GM20431 (cell line): Measurements from ENCODE around the gene APEH.

Source experiments
- in situ Hi-C: fragments of 300-500 bp; cut with MseI, MboI; formaldehyde crosslinking; loops from one replicate; pipeline ENCODE4 v1.15.0; 2020; ENCODE audit warnings: low sequenced_read_pairs; ENCODE audit not compliant: unreplicated experiment

Gene APEH

DNA sequence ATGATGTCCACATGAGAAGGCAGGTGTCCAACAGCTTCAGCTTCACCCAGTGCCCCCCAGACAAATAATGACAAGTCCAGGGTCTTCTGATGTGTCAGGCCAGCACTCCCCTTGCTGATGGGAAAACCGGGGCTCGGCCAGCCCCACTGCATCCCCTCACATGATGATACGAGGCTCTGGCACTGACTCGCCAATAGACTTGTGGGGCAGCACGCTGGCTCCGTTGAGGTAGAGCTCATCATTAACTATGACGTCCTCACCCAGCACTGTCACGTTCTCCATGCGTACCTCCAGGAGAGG lies 47.4 kb downstream of the APEH start:
- in situ Hi-C loops, result no loop called here

DNA sequence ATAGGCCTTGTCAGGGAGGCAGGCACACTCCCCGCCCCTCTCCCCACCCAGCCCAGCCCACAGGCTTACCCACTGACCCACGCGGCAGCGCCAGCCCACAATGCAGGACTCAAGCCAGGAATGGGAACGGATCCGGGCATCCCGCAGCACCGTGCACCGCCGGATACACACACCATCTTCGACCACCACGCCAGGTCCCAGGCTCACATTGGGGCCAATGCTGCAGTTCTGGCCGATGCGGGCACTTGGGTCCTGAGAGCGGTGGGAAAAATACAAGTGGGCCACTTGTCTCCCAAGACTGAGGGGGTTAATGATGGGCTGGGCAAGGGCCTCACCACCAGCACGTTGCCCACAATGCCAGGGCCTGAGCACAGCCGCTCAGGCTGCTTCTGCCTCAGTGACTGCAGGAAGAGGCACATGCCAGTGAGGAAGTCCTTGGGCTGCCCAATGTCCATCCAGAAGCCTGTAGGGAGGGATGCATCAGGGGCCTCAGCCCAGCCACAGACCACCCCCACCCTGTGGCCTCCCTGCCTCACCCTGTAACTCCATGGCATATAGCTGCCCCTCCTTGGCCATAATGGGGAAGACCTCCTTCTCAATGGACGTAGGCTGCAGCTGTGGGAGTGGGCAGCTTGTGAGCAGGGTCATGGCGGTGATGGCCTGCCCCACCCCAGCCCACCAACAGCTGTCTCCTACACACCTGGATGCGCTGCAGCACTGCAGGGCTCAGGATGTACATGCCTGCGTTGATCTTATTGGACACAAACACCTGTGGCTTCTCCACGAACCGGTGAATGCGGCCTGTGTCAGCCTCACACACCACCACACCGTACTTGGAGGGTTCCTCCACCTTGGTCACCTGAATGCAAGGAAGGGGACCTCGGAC lies 48.0 kb downstream of the APEH start:
- in situ Hi-C loops, result no loop called here

DNA sequence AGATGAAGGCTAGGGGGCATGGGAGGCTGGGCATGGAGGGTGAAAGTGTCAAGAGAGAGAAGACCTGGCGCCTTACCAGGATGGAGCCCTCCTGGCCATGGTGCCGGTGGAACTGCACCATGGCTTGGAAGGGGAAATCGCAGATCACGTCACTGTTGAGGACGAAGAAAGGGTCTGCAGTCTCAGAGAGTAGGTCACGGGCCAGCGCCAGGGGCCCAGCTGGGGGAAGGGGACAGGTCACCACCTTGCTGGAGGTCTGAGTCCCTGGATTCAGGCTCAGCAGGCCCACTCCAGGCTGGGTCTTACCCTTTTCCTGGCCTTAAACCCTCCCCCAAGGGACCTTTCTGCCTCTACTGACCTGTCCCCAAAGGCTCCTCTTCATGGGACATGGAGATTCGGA lies 48.7 kb downstream of the APEH start:
- in situ Hi-C loops, result no loop called here

DNA sequence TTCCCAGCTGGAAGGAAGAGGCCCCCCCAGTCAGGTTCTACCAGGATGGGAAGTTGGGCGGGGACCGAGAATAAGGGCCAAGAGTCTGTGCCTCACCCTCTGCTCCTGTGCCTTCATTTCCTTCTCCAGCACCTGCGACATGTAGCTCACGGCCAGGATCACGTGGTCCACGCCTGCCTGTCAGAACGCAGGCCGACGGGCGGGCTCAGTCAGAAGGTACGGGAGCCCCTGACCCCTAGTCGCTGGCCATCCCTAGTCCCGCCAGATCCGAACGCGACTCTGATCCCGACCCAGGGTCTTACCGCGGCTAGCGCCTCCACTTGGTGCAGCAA lies 49.1 kb downstream of the APEH start:
- in situ Hi-C loops, result no loop called here

DNA sequence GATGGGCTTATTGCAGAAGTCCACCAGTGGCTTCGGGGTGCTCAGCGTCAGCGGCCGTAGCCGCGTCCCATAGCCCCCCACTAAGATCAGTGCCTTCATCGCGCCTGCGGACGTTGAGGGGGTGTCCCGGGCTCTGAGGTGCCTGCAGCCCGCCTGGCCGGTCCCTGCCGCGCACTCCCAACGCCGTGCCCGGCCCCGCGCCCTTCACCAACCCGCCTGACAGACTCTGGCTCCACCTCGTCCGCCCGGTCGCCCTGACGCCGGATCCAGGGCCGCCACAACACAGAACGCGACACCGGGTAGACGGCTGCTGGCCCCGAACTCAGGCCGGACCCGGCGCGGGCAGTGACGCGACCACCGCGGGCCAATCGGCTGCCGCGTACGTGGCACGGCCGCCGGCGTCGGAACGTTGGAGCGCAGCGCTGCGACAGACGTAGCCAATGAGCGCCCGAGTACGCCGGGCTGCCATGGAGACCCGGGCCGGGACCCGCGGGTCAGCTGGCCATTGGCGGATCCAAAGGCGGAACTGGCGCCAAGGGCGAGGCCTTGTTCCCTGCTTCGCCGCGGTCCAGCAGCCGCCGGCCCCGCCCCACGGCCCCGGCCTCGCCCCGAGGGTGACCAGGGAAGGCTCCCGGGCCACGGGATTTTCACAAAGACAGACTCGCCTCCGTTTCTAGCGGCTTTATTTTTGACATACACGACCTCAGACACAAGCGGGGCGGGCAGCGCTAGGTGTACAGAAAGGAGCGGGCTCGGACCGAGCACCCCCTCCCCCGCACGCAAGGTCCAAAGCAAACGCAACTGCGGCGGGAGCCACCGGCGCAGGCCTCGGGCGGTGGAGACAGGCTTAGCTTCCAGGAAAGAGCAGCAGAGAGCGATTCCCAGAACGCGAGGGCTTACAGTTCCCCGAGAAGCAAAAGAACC lies 49.7 kb downstream of the APEH start, which contains the start of gene GMPPB:
GMPPB (minus strand) TSS at position 324 of the 924 bp plus-strand sequence; CDS start at position 99, 225 bp downstream.
- in situ Hi-C loops, result no loop called here

DNA sequence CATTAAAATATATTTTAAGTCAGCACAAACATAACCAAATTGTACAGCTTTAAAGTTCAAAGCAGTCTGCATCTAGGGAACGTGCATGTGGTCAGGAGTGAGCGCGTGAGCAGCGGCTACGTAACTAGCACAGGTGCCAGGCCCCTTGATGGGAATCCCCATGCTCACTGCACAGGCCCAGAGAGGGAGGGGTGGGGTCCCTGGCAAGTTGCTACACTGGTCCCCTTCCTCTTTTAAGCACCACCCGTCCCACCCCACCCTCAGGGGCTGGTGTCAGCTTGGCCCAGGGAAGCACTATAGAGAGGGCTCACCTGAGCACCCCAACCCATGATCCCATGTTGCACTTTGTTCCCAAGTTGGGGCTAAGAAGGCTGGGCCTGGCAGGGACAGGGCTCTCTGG lies 50.4 kb downstream of the APEH start:
- in situ Hi-C loops, result no loop called here

DNA sequence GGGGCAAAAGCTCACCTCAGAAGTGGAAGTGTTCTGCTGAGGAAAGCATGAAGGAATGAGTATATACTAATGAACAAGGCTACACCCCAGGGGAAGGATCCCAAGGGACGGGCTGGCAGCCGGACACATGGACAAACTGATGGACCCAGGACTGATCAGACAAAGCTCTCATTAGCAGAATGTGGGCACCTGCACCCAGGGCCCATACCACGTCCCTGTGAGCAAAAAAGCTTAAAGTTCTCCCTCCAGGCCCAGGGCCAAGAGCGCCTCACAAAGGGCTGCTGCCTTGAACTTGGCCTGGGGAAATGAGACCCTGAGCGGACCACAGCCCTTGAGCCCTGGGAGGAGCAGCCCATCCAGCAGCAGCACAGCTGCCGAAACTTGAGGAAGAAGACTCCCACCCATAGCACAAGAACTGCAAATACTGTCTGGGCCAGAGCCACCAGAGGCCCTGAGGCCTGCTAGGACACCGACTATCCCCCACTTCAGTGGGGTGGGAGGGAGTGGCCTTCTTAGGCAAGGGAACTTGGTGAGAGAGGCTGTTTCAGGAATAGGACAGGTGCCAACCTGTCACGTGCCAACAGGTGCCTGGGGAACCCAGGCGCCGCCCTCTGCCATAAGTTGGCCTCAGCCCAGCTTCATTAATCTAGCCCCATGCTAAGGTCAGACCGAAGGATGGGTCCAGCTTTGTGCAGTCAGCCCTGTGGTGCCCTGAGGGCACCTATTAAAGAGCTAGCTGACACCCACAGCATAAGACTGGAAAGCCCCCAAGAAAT lies 51.9 kb downstream of the APEH start:
- in situ Hi-C loops, result no loop called here

DNA sequence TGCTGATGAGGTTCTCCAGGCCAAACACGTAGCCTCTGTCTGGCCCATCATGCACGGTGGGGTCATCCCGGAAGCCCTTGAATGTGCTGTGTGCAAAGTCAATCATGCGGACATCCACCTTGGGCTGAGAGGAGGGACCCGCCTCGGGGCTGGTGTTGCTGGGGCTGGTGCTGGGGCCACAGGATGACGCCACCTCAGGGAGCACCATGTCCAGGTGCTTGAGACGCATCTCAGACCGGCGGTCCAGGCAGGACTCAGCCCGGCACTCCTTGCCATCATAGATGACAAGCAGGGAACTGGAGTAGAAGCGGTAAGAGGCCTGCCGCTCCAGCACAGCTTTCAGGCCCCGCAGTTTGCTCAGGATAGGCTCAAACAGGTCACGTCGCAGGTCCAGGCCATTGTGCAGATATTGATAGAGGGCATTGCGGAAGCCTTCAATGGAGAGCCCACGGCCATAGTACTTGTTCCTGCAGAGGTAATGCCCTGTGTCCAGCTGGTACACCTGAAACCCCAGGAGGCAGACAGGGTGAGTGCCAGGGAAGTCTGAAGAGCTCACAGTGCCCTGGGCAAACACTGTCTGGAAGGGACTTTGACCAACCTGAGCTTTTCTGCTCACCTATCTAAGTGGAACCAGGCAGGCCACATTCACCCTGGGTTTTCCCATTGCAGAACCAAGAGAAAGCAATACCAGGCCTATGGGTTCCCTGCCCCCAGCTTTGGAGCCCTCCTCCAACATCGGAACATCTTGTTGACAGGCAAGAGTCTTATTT lies 53.2 kb downstream of the APEH start:
- in situ Hi-C loops, result no loop called here

DNA sequence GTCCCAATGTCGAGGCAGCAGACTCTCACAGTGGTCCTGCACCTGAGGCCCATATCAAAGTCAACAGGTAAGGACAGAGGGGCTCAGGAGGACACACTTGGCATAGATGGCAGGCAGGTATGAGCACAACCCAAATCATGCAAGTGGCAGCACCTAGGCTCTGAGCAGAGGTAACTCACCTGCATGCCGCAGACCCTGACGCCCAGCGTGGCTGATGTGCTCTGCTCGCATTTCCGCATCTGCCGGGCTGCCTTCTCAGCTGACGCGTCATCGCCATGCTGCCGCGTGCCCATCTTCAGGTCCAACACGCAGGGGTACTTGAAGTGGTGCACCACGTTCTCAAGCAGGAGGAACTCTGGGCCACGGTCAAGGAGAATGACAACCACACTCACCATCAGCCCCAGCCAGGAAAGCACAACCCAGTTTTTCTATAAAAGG lies 53.8 kb downstream of the APEH start:
- in situ Hi-C loops, result no loop called here

DNA sequence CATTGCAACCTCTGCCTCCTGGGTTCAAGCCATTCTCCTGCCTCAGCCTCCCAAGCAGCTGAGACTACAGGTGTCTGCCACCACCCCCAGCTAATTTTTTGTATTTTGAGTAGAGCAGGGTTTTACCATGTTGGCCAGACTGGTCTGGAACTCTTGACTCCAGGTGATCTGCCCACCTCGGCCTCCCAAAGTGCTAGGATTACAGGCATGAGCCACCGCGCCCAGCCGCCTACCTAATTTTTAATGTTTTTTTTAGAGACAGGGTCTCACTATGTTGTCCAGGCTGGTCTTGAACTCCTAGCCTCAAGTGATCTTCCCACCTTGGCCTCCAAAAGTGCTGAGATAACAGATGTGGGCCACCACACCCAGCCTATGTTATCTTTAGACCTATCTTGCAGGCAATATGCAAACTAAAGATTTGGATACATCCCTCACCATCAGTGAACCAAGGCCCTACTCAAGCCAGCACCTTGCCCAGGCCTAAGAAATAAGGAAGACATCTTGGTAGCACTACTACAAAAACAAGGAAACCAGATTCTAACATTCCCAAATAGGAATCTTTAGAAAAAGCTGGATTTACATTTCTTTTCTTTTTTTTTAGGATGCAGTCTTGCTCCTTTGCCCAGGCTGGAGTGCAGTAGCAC lies 55.9 kb downstream of the APEH start:
- in situ Hi-C loops, result no loop called here

DNA sequence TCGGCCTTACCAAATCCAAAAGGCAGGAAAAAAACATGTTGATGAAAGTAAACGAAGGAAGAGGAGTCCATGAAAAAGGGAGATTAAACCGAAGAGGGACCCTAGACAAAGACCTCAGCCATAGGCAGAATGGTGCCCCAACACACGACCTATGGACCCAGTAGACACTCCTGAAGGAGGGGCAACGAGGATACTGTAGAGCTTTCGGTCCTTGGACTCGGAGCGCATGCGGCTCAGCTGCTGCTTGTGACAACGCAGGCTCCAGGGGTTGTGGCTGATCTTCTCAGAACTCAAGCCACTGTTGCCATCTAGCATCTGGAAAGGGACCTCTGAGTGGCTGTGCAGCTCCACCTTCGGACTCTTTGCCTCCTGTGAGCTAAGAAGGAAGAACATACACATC lies 58.4 kb downstream of the APEH start:
- in situ Hi-C loops, result no loop called here

DNA sequence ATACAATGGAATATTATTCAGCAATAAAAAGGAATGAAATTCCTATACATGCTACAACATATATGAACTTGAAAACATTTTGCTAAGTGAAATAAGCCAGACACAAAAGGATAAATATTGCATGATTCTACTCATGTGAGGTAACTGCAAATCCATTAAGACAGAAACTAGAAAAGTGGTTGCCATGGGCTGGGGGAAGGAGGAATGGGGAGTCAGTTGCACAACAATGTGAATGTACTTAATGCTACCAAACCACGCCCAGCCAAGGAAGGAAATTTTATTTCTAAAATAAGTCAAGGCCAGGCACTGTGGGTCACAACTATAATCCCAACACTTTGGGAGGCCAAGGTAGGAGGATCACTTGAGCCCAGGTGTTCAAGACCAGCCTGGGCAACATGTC lies 59.4 kb downstream of the APEH start:
- in situ Hi-C loops, result no loop called here
